Measurements from ENCODE around the gene GRIFIN.

GRIFIN gene

DNA sequence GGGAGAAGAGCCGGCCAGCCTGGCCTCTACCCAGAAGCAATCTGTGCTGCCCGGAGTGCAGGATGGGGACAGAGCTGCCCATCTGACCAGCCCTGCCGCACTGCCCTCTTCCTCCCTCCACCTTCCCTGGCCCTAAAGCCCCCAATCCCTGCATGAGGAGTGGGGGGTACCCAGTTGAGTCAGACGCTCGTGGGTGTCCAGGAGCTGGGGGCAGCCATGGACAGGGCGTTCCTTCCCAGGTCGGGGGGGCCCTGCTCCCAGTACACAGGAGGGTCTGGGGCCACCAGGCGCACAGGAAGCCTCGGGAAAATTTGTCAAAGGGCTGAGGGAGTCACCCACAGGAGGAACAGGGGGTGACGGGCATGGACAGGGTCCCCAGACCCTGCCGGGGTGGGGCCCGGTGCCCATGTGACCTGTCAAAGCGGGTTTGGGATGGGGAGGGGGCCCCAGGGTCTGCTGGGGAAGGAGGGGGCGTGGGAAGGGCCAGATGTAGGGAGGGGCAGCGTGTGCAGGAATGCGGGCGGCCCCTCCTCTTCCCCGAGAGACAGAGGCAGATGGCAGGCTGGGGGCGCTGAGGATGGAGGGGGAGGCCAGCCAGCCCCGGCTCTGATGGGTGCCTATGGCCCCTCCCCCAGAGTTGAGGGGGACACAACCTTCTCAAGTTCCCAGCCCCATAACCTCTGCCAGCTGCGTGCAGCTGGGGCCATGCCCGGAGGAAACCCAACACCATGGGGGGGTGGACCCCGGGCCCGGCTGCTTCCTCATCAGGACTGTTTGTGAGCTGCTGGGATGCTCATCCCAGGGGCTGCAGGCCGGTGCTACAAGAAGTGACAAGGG lies 21.5 kb upstream of the GRIFIN start:
- no peak for DNase-seq

GRCh38 chr7:2497065-2497464 lies 20.9 kb upstream of the GRIFIN start:
- no peak for DNase-seq

DNA sequence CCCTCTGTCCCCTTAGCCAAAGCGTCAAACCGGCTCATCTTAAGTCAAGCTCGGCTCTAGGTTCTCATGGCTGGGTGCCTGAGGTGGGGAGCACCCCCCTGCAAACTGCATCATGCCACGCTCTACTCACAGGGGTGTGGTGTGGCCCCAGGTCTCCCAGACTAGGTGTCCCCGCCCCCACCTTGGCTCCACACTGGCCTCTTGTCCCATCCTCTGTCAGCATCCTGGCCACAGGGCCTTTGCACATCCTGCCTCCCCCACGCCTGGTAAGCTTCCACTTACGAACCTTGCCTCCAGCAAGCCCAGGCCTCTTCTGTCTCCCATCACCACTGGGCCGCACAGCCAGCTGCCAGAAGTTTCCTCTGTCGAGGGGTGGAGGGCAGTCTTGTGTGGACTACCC lies 20.2 kb upstream of the GRIFIN start:
- no peak for DNase-seq

DNA sequence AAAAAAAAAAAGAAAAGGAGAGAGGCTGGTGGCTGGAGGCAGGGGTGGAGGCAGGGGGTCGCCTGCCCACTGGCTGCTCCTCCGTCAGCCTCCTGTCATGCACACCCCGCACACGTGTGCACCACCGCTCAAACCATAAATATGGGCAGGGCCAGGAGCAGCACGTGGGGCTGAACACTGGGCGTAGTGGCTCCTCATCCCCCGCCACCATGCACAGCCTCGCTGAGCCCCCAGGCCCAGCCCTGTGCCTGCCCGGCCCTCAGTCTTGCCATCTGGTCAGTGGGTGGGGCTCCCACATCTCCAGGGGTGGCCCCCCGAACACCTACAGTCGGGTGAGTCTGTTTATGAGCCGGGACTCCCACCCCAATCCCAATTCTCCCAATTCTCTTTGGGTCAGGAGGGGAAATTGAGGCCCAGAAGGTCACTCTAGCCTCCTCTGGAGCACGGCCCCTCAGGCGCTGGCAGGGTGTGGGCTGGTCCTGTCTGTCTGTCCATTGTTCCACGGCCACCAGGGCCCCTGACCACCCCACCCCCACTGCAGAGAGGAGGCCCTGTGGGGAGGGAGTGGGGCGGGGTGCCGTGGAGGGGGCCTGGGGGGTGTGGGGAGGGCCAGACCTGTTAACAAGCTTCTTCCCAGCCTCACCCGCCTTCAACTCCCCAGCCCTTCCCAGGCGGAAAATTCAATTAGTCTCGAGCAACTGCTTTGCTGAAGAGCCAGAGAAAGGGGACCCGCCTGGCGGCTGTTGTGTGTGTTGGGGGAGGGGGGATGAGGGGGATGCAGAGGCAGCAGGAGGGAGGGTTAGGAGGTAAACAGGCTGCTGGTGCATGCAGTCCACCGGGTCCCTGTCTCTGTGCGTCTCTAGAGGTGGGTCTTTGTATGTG lies 19.5 kb upstream of the GRIFIN start:
- no peak for DNase-seq

- no peak for DNase-seq
Measured at GRCh38 chr7:2494191-2495130, 18.3 kb upstream of the GRIFIN start.

GRCh38 chr7:2493205-2494164 lies 17.3 kb upstream of the GRIFIN start:
- DNase-seq = no peak

- no peak for DNase-seq
Measured at GRCh38 chr7:2492038-2492437, 15.8 kb upstream of the GRIFIN start.

DNA sequence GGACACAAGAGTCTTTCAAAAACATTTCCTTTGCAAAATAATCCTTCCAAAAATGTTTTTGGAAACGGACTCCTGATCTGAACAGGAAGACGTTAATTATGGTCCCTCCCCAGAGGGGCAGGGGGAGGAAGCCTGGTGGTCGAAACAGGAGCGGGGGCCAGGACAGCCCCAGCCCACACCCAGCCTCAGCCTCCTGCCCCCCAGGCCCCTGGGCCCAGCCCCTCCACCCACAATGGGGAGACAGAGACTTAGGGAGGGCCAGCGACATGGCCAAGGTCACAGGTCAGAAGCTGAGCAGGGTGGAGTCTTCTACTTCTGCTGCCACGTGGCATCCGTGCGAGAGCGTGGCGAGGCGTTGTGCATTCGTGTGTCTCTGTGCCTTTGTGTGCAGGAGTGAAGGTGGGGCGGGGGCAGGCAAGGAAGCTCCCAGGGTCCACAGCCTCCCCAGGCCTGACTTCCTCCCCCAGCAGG lies 14.0 kb upstream of the GRIFIN start:
- no peak for DNase-seq

GRCh38 chr7:2488681-2489080 lies 12.5 kb upstream of the GRIFIN start:
- DNase-seq = no peak

DNA sequence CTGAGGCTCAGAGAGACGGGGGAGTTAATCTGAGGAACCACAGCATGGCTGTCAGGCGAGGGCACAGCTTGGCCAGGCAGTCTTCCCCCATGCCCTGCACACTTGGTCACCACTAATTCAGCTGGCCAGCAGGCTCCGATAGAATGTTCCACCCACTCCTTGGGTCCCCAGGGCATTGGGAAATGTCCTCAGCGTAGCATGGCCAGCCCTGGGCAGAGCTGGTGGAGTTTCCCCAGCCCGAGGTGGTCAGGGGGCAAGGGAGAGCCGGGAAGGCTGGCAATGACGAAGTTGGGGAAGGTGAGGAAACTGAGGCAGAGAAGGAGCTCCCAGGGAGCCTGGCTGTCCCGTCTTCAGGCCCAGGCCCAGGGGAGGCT lies 12.1 kb upstream of the GRIFIN start:
- DNase-seq = no peak

DNA sequence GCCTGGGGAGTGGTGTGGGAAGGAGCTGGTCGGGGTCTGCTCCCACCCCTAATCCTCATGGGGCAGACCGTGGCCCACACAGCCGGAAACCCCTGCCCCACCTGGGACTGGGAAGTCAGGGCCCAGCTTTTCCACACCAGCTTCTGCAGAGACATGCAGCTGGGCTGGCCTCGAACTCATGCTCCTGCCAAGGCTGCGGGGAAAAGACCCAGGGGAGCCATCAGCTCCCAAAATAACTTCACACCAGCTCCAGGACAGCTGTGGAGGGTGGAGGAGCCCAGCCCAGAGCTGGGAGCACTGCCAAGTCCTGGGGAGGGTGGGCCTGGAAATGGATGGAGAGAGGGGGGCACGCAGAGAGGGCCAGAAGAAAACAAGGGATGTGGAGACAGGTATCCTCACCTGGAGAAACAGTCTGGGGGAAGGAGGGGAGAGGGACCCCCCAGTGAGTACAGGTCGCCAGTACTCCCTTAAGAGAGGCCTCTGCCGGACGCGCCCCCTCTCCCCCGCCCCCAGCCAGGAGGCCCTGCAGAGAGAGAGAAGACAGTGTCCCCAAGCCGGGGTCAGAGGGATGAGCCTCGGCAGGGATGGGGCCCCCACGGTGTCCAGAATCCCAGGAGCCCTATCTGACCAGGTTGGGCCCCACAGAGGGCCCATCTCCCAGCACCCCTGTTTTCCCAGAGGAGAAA lies 11.5 kb upstream of the GRIFIN start:
- no peak for DNase-seq

GRCh38 chr7:2484868-2485267 lies 8.7 kb upstream of the GRIFIN start:
- no peak for DNase-seq

- DNase-seq = peak in 1 of 2 experiments; percentile 58
Measured at GRCh38 chr7:2483494-2483893, 7.3 kb upstream of the GRIFIN start.

DNA sequence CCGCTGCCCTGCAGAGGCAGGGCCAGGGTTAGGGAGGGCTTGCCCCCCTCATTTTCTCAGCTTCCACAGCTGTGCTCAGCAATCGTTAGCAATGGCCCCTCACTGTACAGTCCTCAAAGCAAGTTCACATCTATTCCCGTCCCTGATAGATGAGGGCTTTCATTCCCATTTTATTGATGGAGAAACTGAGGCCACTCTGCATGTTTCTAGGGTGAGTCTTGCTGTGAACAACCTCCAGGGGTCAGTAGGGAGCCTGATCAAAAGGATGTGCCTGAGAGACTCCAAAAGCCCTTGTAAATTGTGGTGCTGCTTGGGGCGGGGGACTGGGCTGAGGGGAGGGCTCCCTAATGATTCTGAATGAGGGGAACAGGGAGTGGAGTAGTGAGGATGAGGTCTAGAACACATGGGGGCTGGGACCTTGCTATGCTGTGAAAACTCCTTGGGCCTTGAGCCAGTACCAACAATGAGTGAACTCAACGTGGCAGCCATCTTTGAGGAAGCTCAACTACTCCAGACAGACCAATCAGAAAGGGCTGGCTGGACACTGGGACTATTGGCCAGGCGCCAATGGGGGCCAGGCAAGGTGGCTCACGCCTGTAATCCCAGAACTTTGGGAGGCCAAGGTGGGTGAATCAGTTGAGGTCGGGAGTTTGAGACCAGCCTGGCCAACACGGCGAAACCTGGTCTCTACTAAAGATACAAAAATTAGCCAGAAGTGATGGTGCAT lies 6.7 kb upstream of the GRIFIN start:
- DNase-seq = peak in 1 of 2 experiments; percentile 19

GRCh38 chr7:2481195-2481594 lies 5.0 kb upstream of the GRIFIN start:
- no peak for DNase-seq

DNA sequence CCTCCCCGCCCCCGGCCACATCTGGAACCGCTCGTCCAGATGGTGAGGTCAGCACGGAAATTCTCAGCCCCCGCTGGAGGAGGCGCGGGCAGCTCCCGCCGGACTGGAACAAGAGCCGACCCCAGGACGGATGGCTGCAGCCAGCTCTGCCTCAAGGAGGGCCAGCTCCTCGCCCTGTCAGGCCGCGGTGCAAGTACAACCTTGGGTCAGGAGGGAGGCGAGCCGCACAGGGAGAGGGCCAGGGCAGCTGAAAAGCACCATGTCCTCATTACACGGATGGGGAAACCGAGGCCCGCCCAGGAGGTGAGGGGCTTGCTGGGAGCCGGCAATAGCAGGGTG lies 3.8 kb upstream of the GRIFIN start:
- no peak for DNase-seq

DNA sequence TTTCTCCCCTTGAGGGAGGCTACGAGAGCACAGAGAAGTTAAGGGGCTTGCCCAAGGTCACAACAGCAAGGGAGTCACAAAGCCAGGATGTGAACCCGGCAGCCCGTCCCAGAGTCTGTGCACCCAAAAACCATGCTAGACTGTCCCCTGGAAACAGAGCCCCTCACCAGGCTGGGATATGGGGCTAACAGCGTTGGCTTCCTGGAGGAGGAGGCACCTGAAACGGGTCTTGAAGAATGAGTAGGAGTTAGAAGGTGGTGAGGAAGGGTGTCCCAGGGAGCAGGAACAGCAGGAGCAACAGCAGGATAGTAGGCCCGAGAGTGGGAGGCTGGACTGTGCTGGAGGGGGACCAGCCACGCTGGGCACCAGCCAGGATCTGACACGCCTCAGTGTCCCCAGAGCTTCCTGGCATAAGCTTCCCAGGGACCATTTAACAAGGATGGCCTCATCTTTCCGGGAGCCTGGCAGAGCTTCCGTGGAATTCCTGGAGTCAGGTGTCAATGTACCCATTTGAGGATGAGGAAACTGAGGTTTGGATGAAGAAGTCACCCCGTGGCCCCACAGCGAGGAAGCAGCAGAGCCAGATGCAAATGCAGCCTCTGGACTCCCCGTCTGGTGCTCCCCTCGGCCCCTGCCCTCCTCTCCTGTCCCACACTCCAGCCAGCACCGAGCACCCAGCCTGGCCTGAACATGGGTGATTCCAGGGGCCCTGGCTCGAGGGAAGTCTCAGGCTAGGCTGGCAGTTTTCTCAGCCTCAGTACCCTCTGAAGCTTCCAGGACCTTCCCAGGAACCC lies 3.3 kb upstream of the GRIFIN start:
- no peak for DNase-seq

DNA sequence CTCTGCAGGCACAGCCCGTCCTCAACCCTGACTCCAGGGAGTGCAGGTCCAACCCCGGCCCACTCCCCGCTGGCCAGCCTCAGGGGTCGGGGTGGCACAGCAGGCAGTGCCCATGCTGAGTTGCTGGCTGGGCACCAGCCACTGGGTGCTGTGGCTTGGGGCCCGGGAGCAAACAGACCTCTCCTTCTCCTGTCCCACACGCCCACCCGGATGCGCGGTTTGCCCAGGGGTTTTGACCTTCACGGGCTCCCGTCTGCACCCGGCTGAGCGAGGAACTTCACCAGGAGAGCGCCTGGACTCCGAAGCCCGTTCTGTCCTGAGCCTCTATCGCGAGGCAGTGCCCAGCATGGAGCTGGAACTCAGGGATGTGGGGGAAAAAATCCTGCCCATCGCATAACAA lies 2.6 kb upstream of the GRIFIN start:
- DNase-seq = no peak

DNA sequence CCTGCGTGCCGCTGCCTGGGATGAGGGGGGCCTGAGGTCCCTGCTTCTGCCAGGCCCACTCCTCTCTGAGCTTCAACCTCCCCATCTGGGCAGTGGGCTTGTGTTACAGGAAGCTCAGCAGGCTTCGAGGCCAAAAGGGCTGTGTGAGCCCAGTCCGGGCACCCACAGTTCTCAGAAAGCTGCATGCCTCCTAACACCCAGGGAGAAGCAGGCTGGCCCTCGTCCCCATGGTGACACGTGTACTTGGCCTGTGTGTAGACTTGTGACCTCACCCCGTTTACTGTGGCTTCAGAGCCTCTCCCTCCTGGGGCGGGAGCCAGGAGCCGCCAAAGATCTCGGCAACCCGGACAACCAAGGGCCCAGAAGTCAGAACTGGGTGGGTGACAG lies 2.2 kb upstream of the GRIFIN start:
- DNase-seq = peak in 1 of 2 experiments; percentile 33
